ENCODE measurements around the gene ATP5F1D. TPM values are rescaled to one million over a fixed set of nuclear protein-coding genes. Genes with fewer than 3 reads are reported as not detected.

Gene ATP5F1D
- total and polyA plus RNA-seq, 12 donors, result 491 to 2,879 (median 562) TPM

DNA sequence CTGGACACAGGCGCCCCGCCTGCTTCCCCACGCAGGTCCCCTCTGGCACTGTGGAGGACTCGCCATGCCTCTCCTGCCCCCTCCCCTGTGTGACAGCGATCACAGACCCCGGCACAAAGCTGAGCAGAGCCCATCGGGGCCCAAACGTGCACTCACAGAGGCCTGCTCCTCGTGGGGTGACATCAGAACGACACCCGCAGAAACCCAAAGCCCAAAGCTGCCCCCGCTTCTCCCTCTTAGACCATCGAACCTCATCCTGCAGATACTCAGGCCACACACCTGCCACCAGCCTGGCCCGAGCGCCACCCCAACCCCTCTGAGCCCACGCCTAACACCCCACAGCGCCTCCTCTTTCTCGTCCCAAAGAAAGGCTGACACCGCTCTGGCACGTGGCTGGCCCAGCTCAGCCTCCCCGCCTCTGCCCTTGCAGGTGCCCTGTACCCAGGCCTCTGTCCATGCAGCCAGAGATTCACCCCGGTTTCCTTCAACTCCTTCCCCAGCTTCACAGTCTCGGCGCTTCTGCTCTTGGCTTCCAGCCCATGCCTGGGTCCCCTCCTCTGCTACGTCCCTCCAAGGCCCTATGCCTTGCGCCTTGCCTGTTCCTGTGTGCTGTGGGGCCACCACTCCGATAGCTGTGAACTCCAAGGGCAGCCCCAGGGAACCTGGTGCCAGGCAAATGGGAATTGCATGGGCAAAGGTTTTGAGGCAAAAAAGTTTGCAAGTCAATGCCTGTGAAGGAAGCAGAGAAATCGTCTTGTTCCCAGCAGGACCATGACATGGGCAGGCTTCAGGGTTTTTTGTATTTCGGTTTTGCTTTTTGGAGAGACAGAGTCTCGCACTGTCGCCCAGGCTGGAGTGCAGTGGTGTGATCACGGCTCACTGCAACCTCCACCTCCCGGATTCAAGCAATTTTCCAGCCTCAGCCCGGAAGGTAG is 2.9 kb upstream of the ATP5F1D start:
- H3K4me3 ChIP-seq, result peak overlapping the region in 9 of 10 donors; percentile 20 to 60 (median 42)
- intact Hi-C loops (cut with DNase I), result loop anchor here in 2 of 10 donors (2.0 to 10.0 kb wide), 2 partner anchors 18 to 314 kb away; partner anchors contain the start of gene ARID3A (in 1 of the 2)
- 61 to 66% methylated on average over 34 of the region's 34 CpGs for WGBS, 2 donors

DNA sequence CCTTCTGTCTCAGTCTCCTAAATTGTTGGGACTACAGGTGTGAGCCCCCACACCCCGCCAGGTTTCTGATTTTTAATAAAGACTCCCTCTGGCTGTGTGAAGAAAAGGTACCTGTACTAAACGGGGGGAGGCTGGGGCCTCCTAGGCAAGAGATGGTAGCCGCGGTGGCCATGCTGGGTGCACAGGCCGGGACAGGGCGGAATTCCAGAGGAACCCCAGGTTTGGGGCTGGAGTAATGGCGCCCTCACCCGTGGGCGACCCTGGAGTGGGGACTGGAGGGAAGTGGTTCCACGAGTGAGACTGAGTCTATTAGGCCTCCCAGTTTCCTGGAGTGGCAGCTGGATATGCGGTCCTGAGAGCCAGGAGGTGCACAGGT is 2.1 kb upstream of the ATP5F1D start:
- H3K36me3 ChIP-seq, result peaks cover 0 to 13% (median 0%) of the 10 kb centered on the region in 9 donors
- peaks cover 0 to 24% (median 0%) of the 10 kb centered on the region in 7 donors for H3K27me3 ChIP-seq
- peak overlapping the region in 1 of 10 donors; percentile 81 for H3K4me3 ChIP-seq
- H3K27ac ChIP-seq, result peak overlapping the region in 9 of 10 donors; percentile 76 to 100 (median 99)
- ATAC-seq (no peak), DNase-seq (no peak)
- no peaks in the 10 kb centered on the region for H3K9me3 ChIP-seq
- WGBS, 2 donors, result 82 to 84% methylated on average over 11 of the region's 11 CpGs
- peaks cover 30 to 63% (median 54%) of the 10 kb centered on the region in 9 donors for H3K4me1 ChIP-seq
- TF ChIP-seq, protein P1, sequence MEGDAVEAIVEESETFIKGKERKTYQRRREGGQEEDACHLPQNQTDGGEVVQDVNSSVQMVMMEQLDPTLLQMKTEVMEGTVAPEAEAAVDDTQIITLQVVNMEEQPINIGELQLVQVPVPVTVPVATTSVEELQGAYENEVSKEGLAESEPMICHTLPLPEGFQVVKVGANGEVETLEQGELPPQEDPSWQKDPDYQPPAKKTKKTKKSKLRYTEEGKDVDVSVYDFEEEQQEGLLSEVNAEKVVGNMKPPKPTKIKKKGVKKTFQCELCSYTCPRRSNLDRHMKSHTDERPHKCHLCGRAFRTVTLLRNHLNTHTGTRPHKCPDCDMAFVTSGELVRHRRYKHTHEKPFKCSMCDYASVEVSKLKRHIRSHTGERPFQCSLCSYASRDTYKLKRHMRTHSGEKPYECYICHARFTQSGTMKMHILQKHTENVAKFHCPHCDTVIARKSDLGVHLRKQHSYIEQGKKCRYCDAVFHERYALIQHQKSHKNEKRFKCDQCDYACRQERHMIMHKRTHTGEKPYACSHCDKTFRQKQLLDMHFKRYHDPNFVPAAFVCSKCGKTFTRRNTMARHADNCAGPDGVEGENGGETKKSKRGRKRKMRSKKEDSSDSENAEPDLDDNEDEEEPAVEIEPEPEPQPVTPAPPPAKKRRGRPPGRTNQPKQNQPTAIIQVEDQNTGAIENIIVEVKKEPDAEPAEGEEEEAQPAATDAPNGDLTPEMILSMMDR (IDR thresholded peaks at IDR 0.05), result no peak
- intact Hi-C loops (cut with DNase I), result loop anchor here in 2 of 10 donors (2.0 to 10.0 kb wide), 2 partner anchors 19 to 315 kb away; partner anchors contain the start of gene ARID3A (in 1 of the 2)

More for the DNA sequence above, 2.9 kb upstream of the ATP5F1D start:
- H3K36me3 ChIP-seq, result peaks cover 0 to 9% (median 0%) of the 10 kb centered on the region in 9 donors
- H3K4me1 ChIP-seq, result peaks cover 24 to 59% (median 47%) of the 10 kb centered on the region in 9 donors
- no peaks in the 10 kb centered on the region for H3K9me3 ChIP-seq
- TF ChIP-seq, protein P1 (IDR thresholded peaks at IDR 0.05), result no peak
- DNase-seq (no peak), ATAC-seq (no peak)
- H3K27ac ChIP-seq, result peak overlapping the region in 9 of 10 donors; percentile 1 to 100 (median 99)
- H3K27me3 ChIP-seq, result peaks cover 0 to 24% (median 0%) of the 10 kb centered on the region in 7 donors

DNA sequence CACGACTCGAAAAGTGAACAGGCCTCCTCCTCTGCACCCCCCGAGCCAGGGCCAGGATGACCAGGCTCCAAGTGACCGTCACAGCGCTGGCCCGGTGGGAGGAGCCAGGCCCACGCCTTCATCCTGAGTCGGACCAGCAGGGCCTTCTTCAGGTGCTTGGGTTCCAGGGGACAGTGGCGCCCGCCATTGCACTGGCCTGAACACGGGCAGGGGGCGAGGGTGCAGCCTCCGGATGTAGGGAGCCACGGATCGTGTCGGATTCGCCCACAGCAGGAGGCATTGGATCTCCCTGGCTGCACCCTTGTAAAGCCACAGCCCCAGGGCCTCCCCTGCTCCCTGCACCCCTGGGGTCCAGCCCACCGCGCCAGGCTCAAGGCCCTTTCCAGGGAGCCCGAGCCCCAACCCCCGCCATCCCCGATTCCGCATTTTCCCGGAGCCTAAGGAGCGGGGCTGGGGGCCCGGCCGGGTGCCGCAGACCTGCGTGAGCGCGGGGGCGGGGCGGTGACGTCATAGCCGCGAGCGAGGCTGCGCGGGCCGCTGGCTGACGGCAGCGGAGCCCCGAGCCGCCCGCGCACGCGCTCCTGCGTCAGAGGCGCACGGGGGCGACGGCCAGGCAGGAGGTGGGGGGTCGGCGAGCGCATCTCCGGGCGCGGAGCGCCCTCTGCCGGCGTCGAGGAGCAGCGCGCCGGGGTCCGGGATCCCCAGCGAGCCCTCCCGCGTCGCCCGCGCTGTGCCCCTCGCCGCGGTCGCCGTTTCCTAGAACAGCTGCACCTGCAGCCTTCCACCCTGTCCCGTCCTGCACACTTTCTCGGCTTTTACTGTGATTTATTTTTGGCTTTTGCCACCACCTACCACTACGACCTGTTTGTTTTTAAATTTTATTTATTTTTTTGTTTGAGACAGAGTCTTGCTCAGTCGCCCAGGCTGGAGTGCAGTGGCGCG is 1.5 kb upstream of the ATP5F1D start:
- Histone ChIP-seq H3K4me3 (peak overlapping the region in 9 of 10 donors; percentile 39 to 93 (median 88)), H3K4me1 (peaks cover 33 to 70% (median 61%) of the 10 kb centered on the region in 9 donors), H3K27ac (peak overlapping the region; percentile 68 to 100 (median 98)), H3K9me3 (no peaks in the 10 kb centered on the region), H3K27me3 (peaks cover 0 to 24% (median 0%) of the 10 kb centered on the region in 7 donors), H3K36me3 (peaks cover 0 to 8% (median 0%) of the 10 kb centered on the region in 9 donors)
- TF ChIP-seq, protein P1 (IDR thresholded peaks at IDR 0.05), result peak; percentile 83 to 98 (median 92)
- DNase-seq (peak; percentile 85 to 92), ATAC-seq (peak; percentile 18 to 65 (median 40))
- intact Hi-C loops (cut with DNase I), result loop anchor here in 6 of 10 donors (1.0 to 10.0 kb wide), 5 partner anchors 19 to 315 kb away; partner anchors contain the start of genes ARID3A (in 3 of the 6) and GPX4 (in 1 of the 6)
- 10 to 13% methylated on average over 69 to 84 of the region's 84 CpGs for WGBS, 2 donors
